Neural cell (in vitro differentiated cells): ENCODE data around the gene GET4. TPM values are rescaled to one million over a fixed set of nuclear protein-coding genes. Genes with fewer than 3 reads are reported as not detected.

ENCODE experiments used
- H2AFZ ChIP-seq: fragments of 200-600, 300-800 bp; sonication (generic), shearing (Covaris generic); 2 replicates; pipeline ENCODE4 v1.6.0; 2014; ENCODE audit warnings: low read depth, mild to moderate bottlenecking, antibody characterized with exemption, low read length, moderate library complexity
- H3F3A ChIP-seq: fragments of 200-600 bp; shearing (Covaris generic); 2 replicates; pipeline ENCODE4 v1.6.1; 2016; ENCODE audit warnings: mild to moderate bottlenecking, moderate library complexity, mixed read lengths, antibody characterized with exemption, low read length; ENCODE audit not compliant: insufficient read depth, poor library complexity, severe bottlenecking
- H3K27ac ChIP-seq: fragments of 200-600, 300-800 bp; sonication (generic), shearing (Covaris generic); 2 replicates; pipeline ENCODE4 v1.5.1; 2014; ENCODE audit warnings: mild to moderate bottlenecking, low read length, moderate library complexity
- H3K27me3 ChIP-seq: fragments of 300-800, 200-600 bp; sonication (generic), shearing (Covaris generic); 2 replicates; pipeline ENCODE4 v1.6.0; 2014; ENCODE audit warnings: mild to moderate bottlenecking, low read depth, low read length, moderate library complexity; ENCODE audit not compliant: insufficient read depth
- H3K36me3 ChIP-seq: fragments of 300-800, 200-600 bp; sonication (generic), shearing (Covaris generic); 2 replicates; pipeline ENCODE4 v1.5.1; 2014; ENCODE audit warnings: mild to moderate bottlenecking, antibody characterized with exemption, low read length, moderate library complexity; ENCODE audit not compliant: insufficient read depth
- H3K4me2 ChIP-seq: fragments of 300-800, 200-600 bp; sonication (generic), shearing (Covaris generic); 2 replicates; pipeline ENCODE4 v1.6.0; 2014; ENCODE audit warnings: mild to moderate bottlenecking, low read length
- H3K4me3 ChIP-seq: fragments of 300-800, 200-600 bp; sonication (generic), shearing (Covaris generic); 2 replicates; pipeline ENCODE4 v1.5.1; 2014; ENCODE audit warnings: mild to moderate bottlenecking, low read length, moderate library complexity
- H3K79me2 ChIP-seq: fragments of 200-600 bp; shearing (Covaris generic); replicated peaks from 2 replicates; pipeline ENCODE4 v1.6.0; 2014; ENCODE audit warnings: mild to moderate bottlenecking, low read length, moderate library complexity; ENCODE audit not compliant: insufficient read depth
- H3K9ac ChIP-seq: fragments of 300-800, 200-600 bp; sonication (generic), shearing (Covaris generic); 2 replicates; pipeline ENCODE4 v1.6.1; 2016; ENCODE audit warnings: mild to moderate bottlenecking, low read length, mixed read lengths
- H3K9me2 ChIP-seq: fragments of 200-600 bp; shearing (Covaris generic); 2 replicates; pipeline ENCODE4 v1.6.1; 2016; ENCODE audit warnings: mild to moderate bottlenecking, low read length, mixed read lengths; ENCODE audit not compliant: insufficient read depth
- H3K9me3 ChIP-seq: fragments of 200-600, 300-800 bp; sonication (generic), shearing (Covaris generic); 2 replicates; pipeline ENCODE4 v1.6.1; 2016; ENCODE audit warnings: mild to moderate bottlenecking, mixed run types, low read length, moderate library complexity, mixed read lengths
- H4K20me1 ChIP-seq: fragments of 200-600 bp; shearing (Covaris generic); 2 replicates; pipeline ENCODE4 v1.6.1; 2016; ENCODE audit warnings: mild to moderate bottlenecking, mixed run types; ENCODE audit not compliant: insufficient read depth
- EP300 ChIP-seq: fragments of 450-650 bp; conservative IDR thresholded peaks from 2 replicates; pipeline ENCODE4 v1.6.1; 2014; ENCODE audit warnings: antibody characterized with exemption, mild to moderate bottlenecking, moderate library complexity; ENCODE audit not compliant: poor library complexity, severe bottlenecking
- EZH2 ChIP-seq: fragments of 200-600, 300-800 bp; shearing (Covaris generic), sonication (generic); IDR thresholded peaks from 2 replicates; pipeline ENCODE4 v1.6.1; 2014; ENCODE audit warnings: antibody characterized with exemption, low read length, borderline replicate concordance, mild to moderate bottlenecking; ENCODE audit not compliant: insufficient read depth, poor library complexity, severe bottlenecking
- MXI1 ChIP-seq: fragments of 450-650 bp; conservative IDR thresholded peaks from 2 replicates; pipeline ENCODE4 v1.6.1; 2014; ENCODE audit warnings: antibody characterized with exemption, mild to moderate bottlenecking; ENCODE audit not compliant: poor library complexity, severe bottlenecking
- POLR2AphosphoS5 ChIP-seq: IDR thresholded peaks from 2 replicates; pipeline ENCODE4 v1.6.1; 2012
- RAD21 ChIP-seq: fragments of 450-650 bp; conservative IDR thresholded peaks from 2 replicates; pipeline ENCODE4 v1.6.1; 2014; ENCODE audit warnings: antibody characterized with exemption, mild to moderate bottlenecking, moderate library complexity
- REST ChIP-seq: IDR thresholded peaks from 2 replicates; pipeline ENCODE4 v1.6.1; 2012; ENCODE audit warnings: borderline replicate concordance
- SMC3 ChIP-seq: fragments of 450-650 bp; conservative IDR thresholded peaks from 2 replicates; pipeline ENCODE4 v1.6.1; 2014; ENCODE audit warnings: antibody characterized with exemption, mild to moderate bottlenecking, moderate library complexity; ENCODE audit not compliant: poor library complexity
- TAF1 ChIP-seq: IDR thresholded peaks from 2 replicates; pipeline ENCODE4 v1.6.1; 2012; ENCODE audit warnings: low read depth
- polyA plus RNA-seq: library from polyadenylated mRNA; depleted of rRNA; stranded (reverse); fragments of >200 nt; gene quantifications from 2 replicates; pipeline ENCODE4 v1.2.3, GENCODE V29; 2014
- TF ChIP-seq, protein P1 (sequence below): fragments of 450-650 bp; IDR thresholded peaks from 2 replicates; pipeline ENCODE4 v1.5.1; 2014; ENCODE audit warnings: antibody characterized with exemption, mild to moderate bottlenecking, moderate library complexity; ENCODE audit not compliant: poor library complexity, severe bottlenecking

The GET4 gene
- polyA plus RNA-seq, 1 donor from 2014 or later, result 63.8 TPM

DNA sequence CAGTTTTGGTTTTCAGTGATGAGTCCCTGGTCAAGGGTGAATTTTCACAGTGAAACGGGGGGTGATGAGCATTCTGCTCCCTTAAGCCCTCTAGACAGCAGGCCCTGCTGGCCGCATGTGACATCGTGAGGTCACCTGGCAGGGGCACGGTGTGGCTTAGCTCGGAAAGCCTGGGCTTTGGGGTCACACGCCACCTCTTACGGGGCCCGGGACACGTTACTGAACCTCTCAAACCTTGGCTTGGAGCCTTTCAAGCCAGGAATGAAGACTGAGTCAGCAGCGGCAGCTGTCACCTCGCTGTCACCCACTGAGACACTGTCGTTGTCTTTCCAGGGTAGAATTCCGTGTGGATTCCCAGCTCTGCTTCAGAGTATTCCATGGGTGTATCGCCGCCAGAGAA is 4.1 kb downstream of the GET4 start:
- no peak overlapping the region for H3K4me3 ChIP-seq
- peaks cover 50% of the 10 kb centered on the region for H3K79me2 ChIP-seq
- no peak for TF ChIP-seq EP300
- TF ChIP-seq REST, result no peak
- TF ChIP-seq MXI1, result no peak
- no peak for TF ChIP-seq POLR2AphosphoS5
- TF ChIP-seq, protein P1, sequence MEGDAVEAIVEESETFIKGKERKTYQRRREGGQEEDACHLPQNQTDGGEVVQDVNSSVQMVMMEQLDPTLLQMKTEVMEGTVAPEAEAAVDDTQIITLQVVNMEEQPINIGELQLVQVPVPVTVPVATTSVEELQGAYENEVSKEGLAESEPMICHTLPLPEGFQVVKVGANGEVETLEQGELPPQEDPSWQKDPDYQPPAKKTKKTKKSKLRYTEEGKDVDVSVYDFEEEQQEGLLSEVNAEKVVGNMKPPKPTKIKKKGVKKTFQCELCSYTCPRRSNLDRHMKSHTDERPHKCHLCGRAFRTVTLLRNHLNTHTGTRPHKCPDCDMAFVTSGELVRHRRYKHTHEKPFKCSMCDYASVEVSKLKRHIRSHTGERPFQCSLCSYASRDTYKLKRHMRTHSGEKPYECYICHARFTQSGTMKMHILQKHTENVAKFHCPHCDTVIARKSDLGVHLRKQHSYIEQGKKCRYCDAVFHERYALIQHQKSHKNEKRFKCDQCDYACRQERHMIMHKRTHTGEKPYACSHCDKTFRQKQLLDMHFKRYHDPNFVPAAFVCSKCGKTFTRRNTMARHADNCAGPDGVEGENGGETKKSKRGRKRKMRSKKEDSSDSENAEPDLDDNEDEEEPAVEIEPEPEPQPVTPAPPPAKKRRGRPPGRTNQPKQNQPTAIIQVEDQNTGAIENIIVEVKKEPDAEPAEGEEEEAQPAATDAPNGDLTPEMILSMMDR, result no peak
- no peak for TF ChIP-seq TAF1
- no peaks in the 10 kb centered on the region for H3K27me3 ChIP-seq
- H2AFZ ChIP-seq, result no peak overlapping the region
- H3F3A ChIP-seq, result no peaks in the 10 kb centered on the region
- H3K4me2 ChIP-seq, result no peak overlapping the region
- no peak overlapping the region for H3K9ac ChIP-seq
- H4K20me1 ChIP-seq, result no peaks in the 10 kb centered on the region
- no peak overlapping the region for H3K27ac ChIP-seq
- H3K9me3 ChIP-seq, result no peaks in the 10 kb centered on the region
- H3K9me2 ChIP-seq, result no peaks in the 10 kb centered on the region
- no peaks in the 10 kb centered on the region for H3K36me3 ChIP-seq

GRCh38 chr7:881441-882234 is 5.3 kb downstream of the GET4 start:
- peaks cover 50% of the 10 kb centered on the region for H3K79me2 ChIP-seq
- no peak for TF ChIP-seq TAF1
- TF ChIP-seq EP300, result no peak
- TF ChIP-seq SMC3, result no peak
- TF ChIP-seq REST, result no peak
- TF ChIP-seq, protein P1, result no peak
- no peak for TF ChIP-seq MXI1
- no peak for TF ChIP-seq RAD21
- no peak for TF ChIP-seq EZH2
- TF ChIP-seq POLR2AphosphoS5, result no peak
- H3K27ac ChIP-seq, result no peak overlapping the region
- H2AFZ ChIP-seq, result no peak overlapping the region
- H3K36me3 ChIP-seq, result no peaks in the 10 kb centered on the region
- no peak overlapping the region for H3K4me2 ChIP-seq
- no peaks in the 10 kb centered on the region for H4K20me1 ChIP-seq
- H3K4me3 ChIP-seq, result no peak overlapping the region
- H3F3A ChIP-seq, result no peaks in the 10 kb centered on the region
- no peaks in the 10 kb centered on the region for H3K9me2 ChIP-seq
- H3K9ac ChIP-seq, result no peak overlapping the region
- H3K27me3 ChIP-seq, result no peaks in the 10 kb centered on the region
- H3K9me3 ChIP-seq, result no peaks in the 10 kb centered on the region
